ENCODE results near the gene LSM4. TPM values are rescaled to one million over a fixed set of nuclear protein-coding genes. Genes with fewer than 3 reads are reported as not detected.

LSM4 gene
- total and polyA plus RNA-seq, 10 of the 15 experiments (the other 5 are each of a cell fraction or from before 2014, with no cell fraction given), result 12.6 to 652 (median 217) TPM

DNA sequence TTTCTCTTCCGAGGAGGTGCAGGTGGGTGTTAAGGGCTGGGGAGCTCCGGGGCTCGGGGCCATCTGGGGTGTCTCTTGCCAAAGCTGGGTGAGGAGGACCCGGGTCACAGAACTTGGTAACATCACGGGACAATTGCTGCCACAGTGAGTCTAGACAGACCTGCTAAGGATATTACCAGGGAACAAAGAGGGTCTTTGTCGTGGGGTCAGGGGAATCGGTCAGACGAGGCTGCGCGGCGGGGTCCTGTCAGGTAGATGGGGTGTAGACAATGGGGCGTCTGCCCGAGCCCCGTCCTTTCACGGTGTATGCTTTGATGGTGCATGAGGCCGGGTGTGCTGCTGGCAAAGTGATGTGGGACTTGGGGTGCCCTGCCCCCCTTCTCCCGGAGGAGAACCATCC, 25.3 kb upstream of the LSM4 start:
- no peak for FAIRE-seq
- H3K4me2 ChIP-seq (ENCODE audit: control insufficient read depth, insufficient read depth), result no peak overlapping the region
- H3K27ac ChIP-seq (ENCODE audit: control insufficient read depth, insufficient read depth), result no peak overlapping the region
- in situ Hi-C loops (cut with MboI) (no loop called here), intact Hi-C loops (cut with micrococcal nuclease; ENCODE audit: unreplicated experiment) (no loop called here)
- no peak overlapping the region for H2AFZ ChIP-seq (ENCODE audit: control insufficient read depth, low read depth, low read length)
- DNase-seq (ENCODE audit: low read depth, low spot score), result no peak
- no peak overlapping the region for H3K4me3 ChIP-seq
- CTCF ChIA-PET, result interaction anchor here (1.2 to 4.3 kb wide), 7 partner anchors 12 to 78 kb away, joined by 4 to 75 read pairs (median 6); no protein-coding TSS in a partner anchor
- H3K79me2 ChIP-seq (ENCODE audit: control insufficient read depth, insufficient read depth, low read length), result no peaks in the 10 kb centered on the region
- TF ChIP-seq SRF (IDR thresholded peaks at IDR 0.05; ENCODE audit: low read depth in 2 of 2, low read length in 2 of 2), result no peak
- no peak for TF ChIP-seq PML (IDR thresholded peaks at IDR 0.05; ENCODE audit: low read length)
- no peak for TF ChIP-seq NR2F1 (conservative IDR thresholded peaks at IDR 0.05)
- no peak for TF ChIP-seq CHD2 (IDR thresholded peaks at IDR 0.05; ENCODE audit: borderline replicate concordance, low read depth, low read length)
- no peak for TF ChIP-seq TBL1XR1 (IDR thresholded peaks at IDR 0.05; ENCODE audit: low read depth, low read length)
- TF ChIP-seq JUNB (IDR thresholded peaks at IDR 0.05), result no peak
- no peak for TF ChIP-seq SREBF2 (IDR thresholded peaks at IDR 0.05; ENCODE audit: low read length)
- no peak for TF ChIP-seq PKNOX1 (IDR thresholded peaks at IDR 0.05)
- TF ChIP-seq TCF3 (IDR thresholded peaks at IDR 0.05; ENCODE audit: borderline replicate concordance, insufficient read depth, low read depth, low read length), result no peak
- no peak for TF ChIP-seq SUPT20H (IDR thresholded peaks at IDR 0.05; ENCODE audit: borderline replicate concordance, control insufficient read depth, low read depth, low read length)
- no peak for TF ChIP-seq SMAD1 (IDR thresholded peaks at IDR 0.05; ENCODE audit: low read depth, partially characterized antibody)
- no peak for TF ChIP-seq RELA (IDR thresholded peaks at IDR 0.05; ENCODE audit: borderline replicate concordance, partially characterized antibody)
- no peak for TF ChIP-seq MYC (IDR thresholded peaks at IDR 0.05; ENCODE audit: insufficient read depth, insufficient read length, insufficient replicate concordance, low read length, severe bottlenecking)
- TF ChIP-seq POLR2AphosphoS5 (IDR thresholded peaks at IDR 0.05; ENCODE audit: low read length), result no peak
- no peak for TF ChIP-seq MAX (IDR thresholded peaks at IDR 0.05; ENCODE audit: low read depth, low read length)
- no peak for TF ChIP-seq SP1 (IDR thresholded peaks at IDR 0.05; ENCODE audit: low read depth, low read length)
- TF ChIP-seq ZNF687 (IDR thresholded peaks at IDR 0.05), result no peak
- POLR2A ChIA-PET, result interaction anchor here (0.6 kb wide), 1 partner anchor 15 kb away, joined by 4 read pairs; no protein-coding TSS in a partner anchor
- no TSS peak for BruUV-seq (replicated peaks)
- H3K4me1 ChIP-seq (ENCODE audit: control insufficient read depth, insufficient read depth, low read length), result no peaks in the 10 kb centered on the region
- H3K36me3 ChIP-seq (ENCODE audit: control insufficient read depth in 2 of 2, insufficient read depth in 2 of 2, low read length in 1 of 2), result peaks cover 0 to 13% of the 10 kb centered on the region in 2 experiments; a peak in 1 of 4 replicates
- no peak overlapping the region for H3K9ac ChIP-seq (ENCODE audit: control insufficient read depth, insufficient read depth, low read length)
- H3K9me3 ChIP-seq (replicated peaks; ENCODE audit: control insufficient read depth, insufficient read depth, low read length), result no peaks in the 10 kb centered on the region
- H4K20me1 ChIP-seq (ENCODE audit: control insufficient read depth, insufficient read depth), result no peaks in the 10 kb centered on the region
- H3K27me3 ChIP-seq (replicated peaks in 1 of 2; ENCODE audit: control insufficient read depth in 2 of 2, insufficient read depth in 2 of 2, low read length in 1 of 2), result no peaks in the 10 kb centered on the region
- RAD21 ChIA-PET (ENCODE audit: unreplicated experiment), result interaction anchor here (1.1 kb wide), 1 partner anchor 61 kb away, joined by 3 read pairs; no protein-coding TSS in a partner anchor
- WGBS (ENCODE audit: insufficient coverage, insufficient replicate concordance, low lambda C conversion rate, missing lambda C conversion rate), result 89% methylated on average over 17 of the region's 17 CpGs
- ATAC-seq, result no peak
- SMC1A ChIA-PET (ENCODE audit: uncharacterized antibody, unreplicated experiment), result interaction anchor here (1.0 to 3.7 kb wide), 4 partner anchors 40 to 96 kb away, joined by 3 to 30 read pairs (median 11); no protein-coding TSS in a partner anchor
